AG20443 (cell line): ENCODE data around the gene RAB40A.
"Not testable (repeated sequence)": the region's sequence is repeated elsewhere in the genome, so short reads cannot be mapped to it uniquely, and the experiment has no call there.

Experiments
- DNase-seq: peaks from one replicate; pipeline ENCODE4 v3.0.0; 2012; ENCODE audit warnings: low spot score, mixed read lengths

Gene RAB40A

DNA sequence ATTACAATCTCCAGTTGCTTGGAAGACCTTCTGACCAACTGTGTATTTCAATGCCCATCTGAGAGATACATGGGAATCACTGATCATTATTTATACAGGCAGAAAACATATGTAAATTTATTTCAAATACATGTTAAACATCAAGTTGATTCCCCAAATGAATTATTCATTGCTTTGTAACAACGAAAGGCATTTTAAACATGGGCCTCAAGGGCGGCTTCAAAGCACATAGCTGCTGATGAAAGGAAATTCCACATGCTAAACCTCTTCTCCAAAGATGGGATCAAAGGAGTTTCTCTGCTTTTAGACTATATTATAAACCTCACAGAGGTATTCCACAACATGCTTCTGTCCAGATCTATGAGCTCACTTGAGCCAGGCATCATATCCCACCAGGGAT is 4.3 kb upstream of the RAB40A start:
- no peak for DNase-seq

DNA sequence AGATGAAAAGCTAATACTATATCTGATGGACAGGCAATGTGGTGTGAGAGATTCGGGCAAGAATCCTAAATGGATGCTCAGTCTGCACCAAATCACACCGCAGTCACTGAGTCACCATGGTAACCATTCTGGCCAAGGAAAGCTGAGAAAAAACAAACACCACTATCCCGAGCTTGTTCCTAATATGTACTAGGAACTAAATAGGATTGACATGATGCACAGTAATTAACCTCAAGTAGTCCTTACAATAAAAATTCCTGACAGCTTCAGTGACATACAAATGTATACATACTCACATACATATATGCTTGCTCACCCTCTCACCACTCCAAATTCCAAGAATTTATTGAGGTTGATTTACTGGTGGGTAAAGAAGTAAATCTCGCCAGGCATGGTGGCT is 1.1 kb upstream of the RAB40A start:
- peak; percentile 16 for DNase-seq

GRCh38 chrX:103518571-103518970 is 718 bp downstream of the RAB40A start:
- no peak for DNase-seq

DNA sequence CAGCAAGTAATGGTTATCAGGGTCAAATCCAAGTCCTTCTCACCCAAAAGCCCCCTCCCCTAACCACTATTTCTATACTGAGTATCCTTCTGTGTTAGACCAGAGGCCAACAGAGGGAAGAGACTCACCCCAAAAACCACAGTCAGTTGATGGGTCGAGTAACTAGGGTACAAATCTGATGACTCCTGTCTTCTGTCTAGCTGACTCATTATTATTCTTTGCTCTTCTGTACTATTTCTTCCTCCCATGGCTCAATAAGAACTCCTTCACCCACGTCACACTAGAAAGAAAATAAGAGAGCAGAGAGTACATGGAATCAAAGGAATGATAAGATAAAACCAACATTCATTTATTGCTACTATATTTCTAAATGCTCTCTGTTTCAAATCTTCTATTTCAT is 2.0 kb downstream of the RAB40A start:
- peak; percentile 10 for DNase-seq

- no peak for DNase-seq
Observed at GRCh38 chrX:103513476-103514108, 5.7 kb downstream of the RAB40A start.

- no peak for DNase-seq
Observed at GRCh38 chrX:103513067-103513466, 6.2 kb downstream of the RAB40A start.

- DNase-seq, result no peak
Observed at GRCh38 chrX:103510031-103510430, 9.3 kb downstream of the RAB40A start.

DNA sequence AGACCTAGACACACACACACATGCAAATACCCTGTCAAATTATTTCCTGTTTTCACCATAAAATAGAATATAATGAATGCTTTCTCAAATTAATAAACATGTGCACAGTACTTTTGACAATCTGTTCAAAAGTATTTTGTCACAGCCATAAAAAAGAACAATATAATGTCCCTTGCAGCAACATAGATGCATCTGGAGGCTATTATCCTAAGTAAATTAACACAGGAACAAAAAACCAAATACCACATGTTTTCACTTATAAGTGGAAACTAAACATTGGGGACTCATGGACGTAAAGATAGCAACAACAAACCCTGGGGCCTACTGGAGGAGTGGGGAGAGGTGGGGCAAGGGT is 15.5 kb downstream of the RAB40A start:
- no peak for DNase-seq

GRCh38 chrX:103503163-103503852 is 16.0 kb downstream of the RAB40A start:
- no peak for DNase-seq

- no peak for DNase-seq
Observed at GRCh38 chrX:103498786-103499185, 20.5 kb downstream of the RAB40A start.

DNA sequence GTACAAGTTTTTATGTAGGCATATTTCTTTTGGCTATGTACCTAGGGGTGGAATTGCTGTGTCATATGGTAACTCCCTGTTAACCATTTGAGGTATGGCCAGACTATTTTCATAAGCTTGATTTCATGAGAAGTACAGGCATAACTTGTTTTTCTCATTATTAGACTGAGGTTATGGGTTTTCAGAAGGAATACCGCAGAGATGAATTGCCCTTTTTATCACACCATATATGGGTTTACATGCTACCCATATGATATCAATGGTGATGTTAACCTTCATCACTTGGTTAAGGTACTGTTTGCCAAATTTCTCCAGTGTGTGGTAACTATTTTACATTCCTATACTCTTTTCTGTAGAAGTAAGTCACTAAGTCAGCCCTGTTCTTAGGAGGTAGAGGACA is 23.5 kb downstream of the RAB40A start:
- no peak for DNase-seq

DNA sequence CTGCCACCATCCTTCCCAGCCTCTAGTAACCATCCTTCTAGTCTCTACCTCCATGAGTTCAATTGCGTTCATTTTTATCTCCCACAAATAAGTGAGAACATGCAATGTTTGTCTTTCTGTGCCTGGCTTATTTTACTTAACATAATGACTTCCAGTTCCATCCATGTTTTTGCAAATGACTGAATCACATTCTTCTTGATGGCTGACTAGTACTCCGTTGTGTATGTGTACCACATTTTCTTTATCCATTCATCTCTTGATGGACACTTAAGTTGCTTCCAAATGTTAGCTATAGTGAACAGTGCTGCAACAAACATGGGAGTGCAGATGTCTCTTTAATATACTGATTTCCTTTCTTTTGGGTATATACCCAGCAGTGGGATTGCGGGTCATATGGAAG is 25.7 kb downstream of the RAB40A start:
- DNase-seq, result not testable (repeated sequence)

DNA sequence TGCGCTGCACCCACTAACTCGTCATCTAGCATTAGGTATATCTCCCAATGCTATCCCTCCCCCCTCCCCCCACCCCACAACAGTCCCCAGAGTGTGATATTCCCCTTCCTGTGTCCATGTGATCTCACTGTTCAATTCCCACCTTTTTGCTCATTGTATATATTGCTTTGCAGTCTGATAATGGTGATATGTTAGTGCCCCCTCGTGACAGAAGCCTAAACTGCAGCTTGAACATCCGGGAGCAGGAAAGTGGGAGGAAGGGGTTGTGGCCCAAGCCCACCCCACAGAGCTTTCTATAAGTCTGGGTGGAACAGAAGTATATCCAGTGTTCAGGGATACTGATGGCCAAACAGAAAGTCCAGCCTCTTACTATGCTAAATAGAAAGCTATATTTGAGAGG is 29.6 kb downstream of the RAB40A start:
- DNase-seq, result peak; percentile 21

- no peak for DNase-seq
Observed at GRCh38 chrX:103488794-103489193, 30.5 kb downstream of the RAB40A start.

DNA sequence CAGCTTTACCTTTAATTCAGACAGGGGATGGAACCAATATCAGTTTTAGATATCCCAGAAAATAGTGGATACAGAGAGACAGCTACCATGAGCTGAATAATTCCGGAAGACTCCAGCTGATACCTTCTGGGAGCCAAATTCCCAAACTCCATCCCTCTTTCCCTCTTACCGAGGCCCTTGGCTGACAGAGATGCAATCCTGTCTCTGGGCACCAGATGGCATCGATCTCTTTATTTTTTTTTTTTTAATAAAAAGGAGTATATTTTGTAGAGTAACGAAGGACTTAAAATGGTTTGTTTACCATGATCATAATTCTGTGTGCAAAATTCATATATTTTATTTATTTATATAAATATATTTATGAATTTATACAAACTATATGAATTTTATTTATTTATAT is 31.0 kb downstream of the RAB40A start:
- peak; percentile 48 for DNase-seq

GRCh38 chrX:103483720-103484119 is 35.6 kb downstream of the RAB40A start:
- no peak for DNase-seq

DNA sequence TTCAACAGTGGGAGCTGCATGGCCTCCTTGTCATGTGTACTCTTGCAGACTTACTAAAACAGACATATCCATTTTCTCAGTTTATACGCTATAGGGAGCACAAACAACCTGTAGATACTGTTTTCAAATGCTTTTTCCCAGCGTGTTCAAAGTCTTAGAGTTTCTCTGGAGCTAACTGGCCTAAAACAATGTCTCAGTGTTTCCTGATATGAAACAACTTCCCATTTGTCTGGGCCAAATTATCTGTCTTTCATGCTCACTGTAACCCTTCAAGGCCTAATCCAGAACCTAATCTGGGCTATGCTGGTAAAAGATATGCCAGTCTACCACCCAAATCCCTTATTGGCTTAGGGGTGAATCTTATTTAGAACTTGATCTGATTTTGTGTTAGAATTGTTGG is 38.8 kb downstream of the RAB40A start:
- no peak for DNase-seq

- DNase-seq, result no peak
Observed at GRCh38 chrX:103477496-103477895, 41.8 kb downstream of the RAB40A start.

DNA sequence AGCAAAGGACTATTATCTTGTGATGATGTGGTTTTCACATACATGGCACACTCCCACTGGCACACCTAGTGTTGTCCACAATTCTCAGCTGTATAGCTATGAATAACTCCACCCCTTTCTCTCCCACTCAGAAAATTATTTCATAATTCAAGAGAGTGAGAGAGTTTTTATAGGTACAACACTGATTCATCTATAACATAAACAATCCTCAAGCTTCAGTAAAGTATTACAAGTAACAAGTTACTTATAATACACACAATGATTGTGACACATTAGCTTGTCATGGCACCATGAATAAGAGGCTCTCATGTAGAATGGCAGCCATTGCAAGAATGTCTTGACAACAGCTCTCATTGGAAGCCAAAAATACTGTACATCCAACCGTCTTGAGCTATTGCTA is 43.9 kb downstream of the RAB40A start:
- DNase-seq, result no peak

DNA sequence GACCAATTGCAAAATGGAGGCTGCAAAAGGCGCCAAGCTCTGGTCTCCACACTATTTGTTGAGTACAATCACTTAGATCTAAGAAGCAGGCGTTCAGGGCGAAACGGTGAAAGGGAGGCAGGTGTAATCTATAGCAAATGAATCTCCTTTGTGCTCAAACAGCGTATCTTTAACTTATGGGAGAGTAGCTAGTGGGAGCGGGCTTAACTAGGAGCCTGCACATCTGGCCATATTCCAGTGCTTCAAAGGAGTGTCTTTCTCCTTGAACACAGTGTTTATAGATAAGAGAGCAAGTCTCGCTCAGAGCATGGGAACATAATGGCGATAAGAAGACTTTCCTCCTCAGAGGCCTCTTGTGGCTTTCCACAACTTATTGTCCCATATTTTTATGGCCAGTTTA is 49.3 kb downstream of the RAB40A start:
- not testable (repeated sequence) for DNase-seq

GRCh38 chrX:103467887-103468286 is 51.4 kb downstream of the RAB40A start:
- no peak for DNase-seq

DNA sequence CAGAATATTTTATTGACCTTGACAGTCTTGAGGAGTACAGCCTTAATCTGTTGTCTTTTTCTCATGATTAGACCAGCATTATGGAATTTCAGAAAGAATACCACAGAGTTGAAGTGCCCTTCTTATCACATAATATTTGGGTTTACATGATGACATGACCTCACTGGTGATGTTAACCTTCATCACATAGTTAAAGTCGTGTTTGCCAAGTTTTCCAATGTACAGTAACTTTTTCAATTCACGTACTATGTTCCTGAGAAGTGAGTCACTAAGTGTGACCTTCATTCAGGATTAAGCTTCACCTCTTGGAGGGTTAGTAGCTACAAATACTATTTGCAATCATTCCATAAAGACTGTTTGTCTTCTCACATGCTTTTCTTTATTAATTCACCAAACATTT is 52.1 kb downstream of the RAB40A start:
- DNase-seq, result no peak

DNA sequence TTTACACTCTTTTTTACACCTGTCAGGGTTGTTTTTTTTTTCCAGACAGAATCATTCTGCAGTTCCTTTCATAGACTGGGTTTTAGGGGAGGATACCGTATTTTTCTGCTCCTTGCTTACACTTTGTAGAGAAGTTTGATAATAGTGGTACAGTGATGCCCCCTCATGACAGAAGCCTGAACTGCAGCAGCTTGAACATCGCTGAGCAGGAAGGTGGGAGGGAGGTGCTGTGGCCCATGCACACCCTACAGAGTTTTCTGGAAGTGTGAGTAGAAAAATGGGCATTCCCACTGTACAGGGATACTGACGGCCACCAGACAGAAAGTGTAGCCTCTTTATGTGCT is 54.5 kb downstream of the RAB40A start:
- DNase-seq, result peak; percentile 53

DNA sequence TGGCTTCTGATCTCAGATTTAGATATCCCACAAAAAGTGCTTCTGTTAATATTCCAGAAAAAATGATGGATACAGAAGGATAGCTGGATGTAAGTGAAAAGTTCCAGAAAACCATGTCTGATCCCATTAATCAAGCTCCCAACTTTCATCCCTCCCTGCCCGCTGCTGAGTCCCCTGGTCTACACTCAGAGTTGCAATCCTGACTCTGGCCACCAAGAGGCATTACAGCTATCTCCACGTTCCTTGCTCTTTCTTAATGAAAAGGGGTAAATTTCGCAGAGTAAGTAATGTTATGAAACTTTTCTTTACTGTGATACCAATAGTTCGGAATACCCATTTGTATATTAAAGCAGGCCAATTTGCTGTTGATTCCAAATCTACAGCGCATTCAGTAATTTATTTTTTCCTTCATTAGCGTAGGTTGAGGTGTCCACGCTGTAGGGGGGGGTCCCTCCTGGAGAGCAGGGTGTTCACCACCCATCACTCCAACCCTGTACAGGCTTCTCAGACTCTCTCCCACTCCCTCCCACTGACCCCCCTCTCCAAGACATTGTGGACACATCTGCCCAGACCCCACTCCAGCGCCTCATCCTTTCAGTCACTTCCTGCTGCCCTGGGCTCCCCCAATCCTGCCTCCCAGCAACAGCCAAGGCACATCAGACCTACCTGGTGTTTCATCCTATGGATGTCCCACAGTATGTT is 55.1 kb downstream of the RAB40A start:
- DNase-seq, result peak; percentile 60
